GM19239 (cell line): ENCODE results near the gene ATP5MC3.
A peak's percentile ranks its signal among the peaks of the same experiment; 100 is the strongest.
"Not testable (repeated sequence)": the region's sequence is repeated elsewhere in the genome, so short reads cannot be mapped to it uniquely, and the experiment has no call there.

Experiments used
- DNase-seq: peaks from one replicate; pipeline ENCODE4 v3.0.0; 2011; ENCODE audit warnings: low spot score; ENCODE audit not compliant: insufficient read length
- FAIRE-seq: peaks from 2 replicates; lab custom pipeline; 2011; peaks lifted over from hg19 to GRCh38; lab: Jason Lieb, UNC

Gene ATP5MC3

DNA sequence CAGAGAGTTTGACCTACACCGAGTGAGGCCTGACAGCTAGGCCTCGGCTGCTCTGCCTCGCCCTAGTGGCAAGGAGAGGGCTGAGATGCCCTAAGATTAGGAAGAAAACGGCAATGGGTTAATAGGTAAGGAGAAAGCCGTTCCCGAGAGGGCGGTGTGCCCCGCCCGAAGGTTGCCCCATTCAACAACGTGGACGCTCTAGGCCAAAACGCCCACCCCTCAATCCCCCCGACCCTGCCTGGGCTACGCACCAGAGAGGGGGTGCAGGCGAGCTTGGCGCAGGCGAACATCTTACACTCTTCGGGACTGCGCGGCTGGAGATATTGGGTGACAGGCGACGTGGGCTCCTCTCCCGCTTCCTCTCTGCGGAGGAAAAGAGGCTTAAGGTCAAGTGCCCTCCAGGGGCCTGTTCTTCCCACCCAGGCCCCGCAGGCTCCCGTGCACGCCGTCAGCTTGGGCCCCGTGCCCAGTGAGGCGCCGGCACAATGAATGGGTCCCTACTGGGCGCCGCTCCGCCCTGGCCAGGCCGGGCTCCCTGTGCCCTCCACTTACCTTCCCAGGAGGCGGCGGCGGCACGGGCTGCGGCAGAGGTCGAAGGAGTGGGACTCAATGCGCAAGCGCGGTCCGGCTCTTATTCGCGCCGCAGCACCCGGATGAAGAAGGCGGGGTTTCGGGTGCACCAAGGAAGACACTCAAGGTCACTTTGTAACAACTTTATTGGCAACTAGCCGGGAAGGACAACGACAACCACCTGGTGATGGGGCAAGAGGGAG is at the start of gene ATP5MC3:
Gene ATP5MC3, minus strand, starts transcription at position 607 of the 773 bp plus-strand sequence. Its CDS starts 317 bp downstream, at position 290.
- peak; percentile 82 for DNase-seq
- peak; percentile 96 for FAIRE-seq

GRCh38 chr2:175228601-175229000 is 47.1 kb upstream of the ATP5MC3 start:
- DNase-seq, FAIRE-seq: not testable (repeated sequence)

- FAIRE-seq (no peak), DNase-seq (no peak)
Observed at GRCh38 chr2:175228179-175228578, 46.7 kb upstream of the ATP5MC3 start.

DNA sequence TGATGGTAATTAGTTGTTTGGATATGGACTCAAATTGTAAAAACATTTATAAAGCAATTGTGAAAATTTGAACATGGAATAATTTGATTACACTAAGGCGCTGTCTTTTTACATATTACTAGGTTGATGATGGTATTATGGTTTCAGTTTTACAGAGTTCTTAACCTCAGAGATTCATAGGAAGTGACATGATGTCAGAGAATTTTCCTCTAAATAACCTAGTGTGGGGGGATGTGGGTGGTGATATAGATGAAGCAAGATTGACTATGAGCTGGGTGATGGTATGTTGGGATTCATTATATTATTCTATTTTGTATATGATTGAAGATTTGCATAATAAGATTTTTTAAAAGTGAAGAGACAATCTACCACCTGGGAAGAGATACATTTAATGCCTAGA is 45.9 kb upstream of the ATP5MC3 start:
- DNase-seq, result no peak
- FAIRE-seq, result no peak

- FAIRE-seq (no peak), DNase-seq (no peak)
Observed at GRCh38 chr2:175220075-175220474, 38.6 kb upstream of the ATP5MC3 start.

GRCh38 chr2:175218551-175218950 is 37.0 kb upstream of the ATP5MC3 start:
- DNase-seq (no peak), FAIRE-seq (no peak)

- no peak for FAIRE-seq
Observed at GRCh38 chr2:175207741-175208438, 26.4 kb upstream of the ATP5MC3 start.

GRCh38 chr2:175206866-175207265 is 25.4 kb upstream of the ATP5MC3 start:
- no peak for FAIRE-seq

More at GRCh38 chr2:175207741-175208438, 26.4 kb upstream of the ATP5MC3 start:
- DNase-seq, result no peak

DNA sequence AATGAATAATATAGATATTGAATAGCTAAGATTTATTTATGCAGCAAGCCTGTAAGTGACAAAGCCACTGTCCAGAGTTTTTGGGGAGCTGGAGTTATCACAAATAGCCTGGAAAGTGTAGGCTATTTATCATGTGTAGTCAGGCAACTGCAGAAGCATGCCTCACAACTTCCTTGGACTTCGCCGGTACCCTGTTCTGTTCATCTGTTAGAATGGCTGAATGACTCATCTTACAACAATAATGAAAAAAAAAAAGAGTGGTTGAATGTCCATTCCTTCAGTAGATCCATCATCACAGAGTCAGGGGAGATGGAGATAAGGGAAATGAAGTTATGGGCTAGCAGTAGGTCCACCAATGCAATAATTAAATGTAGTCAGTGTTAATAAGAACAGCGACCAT is 24.0 kb upstream of the ATP5MC3 start:
- DNase-seq, result no peak
- FAIRE-seq, result no peak

More at GRCh38 chr2:175206866-175207265, 25.4 kb upstream of the ATP5MC3 start:
- no peak for DNase-seq

- peak; percentile 69 for FAIRE-seq
- peak; percentile 9 for DNase-seq
Observed at GRCh38 chr2:175203621-175204496, 22.3 kb upstream of the ATP5MC3 start.

DNA sequence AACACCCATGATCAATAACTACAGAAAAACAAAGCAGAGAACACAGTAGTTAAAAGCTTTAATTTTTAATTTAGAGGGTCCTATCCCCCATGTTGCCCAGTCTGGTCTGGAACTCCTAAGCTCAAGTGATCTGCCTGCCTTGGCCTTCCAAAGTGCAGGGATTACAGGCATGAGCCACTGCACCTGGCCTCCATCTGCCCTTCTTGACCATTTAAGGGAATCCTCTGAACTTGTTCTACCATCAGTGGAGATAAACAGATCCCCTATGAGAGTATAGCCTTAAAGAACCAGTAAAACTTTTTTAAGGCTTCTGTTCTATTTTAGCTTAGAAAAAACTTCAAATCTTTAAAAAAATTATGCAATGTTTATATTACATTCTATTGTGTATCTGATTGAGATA is 13.5 kb upstream of the ATP5MC3 start:
- DNase-seq (no peak), FAIRE-seq (no peak)

DNA sequence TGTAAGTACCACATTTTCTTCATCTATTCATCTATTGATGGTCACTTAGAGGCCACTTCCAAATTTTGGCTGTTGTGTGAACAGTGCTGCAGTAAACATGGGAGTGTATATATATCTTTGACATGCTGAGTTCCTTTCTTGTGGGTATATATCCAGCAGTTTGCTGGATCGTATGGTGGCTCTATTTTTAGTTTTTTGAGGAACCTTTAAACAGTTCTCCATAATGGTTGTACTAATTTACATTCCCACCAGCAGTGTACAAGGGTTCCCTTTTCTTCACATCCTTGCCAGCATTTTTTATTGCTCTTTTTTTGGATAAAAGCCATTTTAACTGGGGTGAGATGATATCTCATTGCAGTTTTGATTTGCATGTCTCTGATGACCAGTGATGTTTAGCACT is 7.3 kb upstream of the ATP5MC3 start:
- DNase-seq, result no peak
- FAIRE-seq, result no peak

DNA sequence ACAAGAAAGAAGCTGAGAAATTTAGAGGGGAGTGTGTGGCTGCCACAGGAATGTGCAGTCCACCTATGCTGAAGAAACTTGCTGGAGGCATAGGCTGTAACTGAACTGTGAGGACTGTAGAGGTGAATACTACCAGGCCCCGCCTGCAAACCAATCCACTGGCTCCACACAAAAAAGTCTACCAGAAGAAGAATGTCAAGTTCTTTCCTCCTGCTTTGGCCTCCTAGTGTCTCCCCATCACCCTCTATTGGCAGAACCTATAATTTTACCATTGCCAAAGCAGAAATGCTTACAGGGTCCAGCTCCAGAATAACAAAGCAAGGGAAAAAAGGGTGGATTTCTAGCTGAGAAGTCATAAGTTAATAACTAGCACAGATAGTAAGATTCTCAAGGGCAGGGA is 5.9 kb upstream of the ATP5MC3 start:
- DNase-seq (no peak), FAIRE-seq (peak; percentile 4)

GRCh38 chr2:175183674-175184073 is 2.2 kb upstream of the ATP5MC3 start:
- DNase-seq (no peak), FAIRE-seq (no peak)

DNA sequence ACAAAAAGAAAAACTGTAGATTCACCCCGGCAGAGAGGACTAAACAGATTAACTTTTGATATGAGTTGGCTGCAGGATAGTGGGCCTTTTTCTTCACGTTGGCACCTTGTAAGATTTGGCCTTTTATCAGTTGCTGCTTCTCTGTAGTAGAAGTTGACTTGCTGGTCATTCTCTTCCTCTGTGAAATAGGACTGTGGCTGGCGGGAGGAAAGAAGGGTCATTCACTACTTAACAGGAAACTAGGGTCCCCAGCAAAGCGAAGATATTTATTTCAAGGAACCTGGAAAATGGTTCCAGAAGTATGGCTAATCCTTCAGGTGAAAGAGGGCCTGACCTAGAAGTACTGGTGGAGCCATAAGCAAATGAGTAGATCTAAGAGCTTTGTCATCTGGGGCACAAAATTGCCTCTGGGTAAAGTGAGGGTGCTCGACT is 383 bp upstream of the ATP5MC3 start:
- FAIRE-seq, result no peak
- no peak for DNase-seq

DNA sequence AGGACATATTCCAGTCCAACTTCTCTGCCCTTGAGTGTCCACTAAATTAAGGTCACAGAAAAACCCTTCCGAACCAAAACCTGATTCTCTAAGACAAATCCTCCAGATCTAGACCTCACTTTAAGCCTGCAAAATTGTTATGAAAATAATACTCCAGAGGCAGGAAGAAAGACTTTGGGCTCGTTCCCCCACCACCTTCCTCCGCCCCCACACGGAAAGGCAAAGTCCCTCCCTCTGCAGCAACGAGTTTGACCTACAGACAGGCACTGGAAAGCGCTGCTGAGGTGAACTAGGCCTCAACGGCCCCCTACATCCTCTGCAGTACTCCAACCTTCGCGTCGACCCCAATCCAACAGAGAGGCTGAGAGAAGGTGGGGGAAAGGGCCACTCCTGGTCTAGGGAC is 808 bp downstream of the ATP5MC3 start:
- FAIRE-seq (peak; percentile 83), DNase-seq (no peak)

- no peak for DNase-seq
- FAIRE-seq, result no peak
Observed at GRCh38 chr2:175176624-175177023, 4.9 kb downstream of the ATP5MC3 start.

GRCh38 chr2:175175896-175176295 is 5.6 kb downstream of the ATP5MC3 start:
- FAIRE-seq (no peak), DNase-seq (no peak)

GRCh38 chr2:175175320-175175719 is 6.2 kb downstream of the ATP5MC3 start:
- DNase-seq (no peak), FAIRE-seq (no peak)

- FAIRE-seq (peak; percentile 39), DNase-seq (no peak)
Observed at GRCh38 chr2:175170659-175171304, 10.7 kb downstream of the ATP5MC3 start.
